ENCODE results near the gene DEFB123. TPM values are rescaled to one million over a fixed set of nuclear protein-coding genes. Genes with fewer than 3 reads are reported as not detected.

The DEFB123 gene
- total RNA-seq, 1 donor: not detected

DNA sequence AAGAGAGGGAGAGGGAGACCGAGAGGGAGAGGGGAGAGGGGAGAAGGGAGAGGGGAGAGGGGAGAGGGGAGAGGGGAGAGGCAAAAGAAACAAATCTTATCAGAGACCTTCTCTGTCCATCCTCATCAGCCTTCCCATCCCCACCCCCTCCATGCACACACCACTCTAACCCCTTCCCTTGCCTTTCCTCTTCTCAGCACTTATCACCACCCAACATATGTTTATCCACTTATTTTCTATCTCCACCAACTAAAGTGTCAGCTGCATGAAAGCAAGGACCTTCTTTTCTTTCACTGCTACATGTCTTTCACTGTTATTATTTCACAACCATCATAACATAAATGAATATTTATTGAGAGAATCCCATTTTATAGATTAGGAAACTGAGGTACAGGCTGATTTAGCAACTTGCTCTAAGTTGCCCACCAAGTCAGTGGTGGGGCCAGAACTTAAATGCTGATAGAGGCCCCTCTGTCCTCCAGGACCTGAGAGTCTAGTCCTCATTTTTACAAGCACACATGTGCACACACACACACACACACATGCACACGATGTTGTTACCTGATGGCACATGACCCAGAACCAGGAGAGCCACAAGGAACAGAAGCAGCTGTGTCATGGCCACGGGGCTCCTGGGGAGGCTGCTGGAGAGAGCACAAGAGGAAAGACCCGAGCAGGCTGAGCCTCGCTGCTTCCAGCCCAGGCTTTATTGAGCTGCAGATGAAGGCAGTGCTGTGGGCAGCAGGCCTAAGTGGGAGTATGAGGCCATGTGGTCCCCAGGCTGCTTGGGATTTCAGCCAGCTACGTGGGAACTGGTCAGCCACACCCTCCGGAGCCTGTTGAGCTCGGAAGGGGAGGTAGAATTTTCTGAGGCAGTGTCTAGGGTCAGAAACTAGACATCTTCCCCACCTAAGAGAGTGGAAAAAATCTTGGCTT lies 32.2 kb downstream of the DEFB123 start:
- Histone ChIP-seq H3K27me3 (ENCODE audit: insufficient read depth, low read length) (peaks cover 21% of the 10 kb centered on the region), H3K27ac (ENCODE audit: low read depth, low read length) (no peak overlapping the region), H2AFZ (ENCODE audit: low read length) (no peak overlapping the region), H3K9me3 (ENCODE audit: low read depth, low read length) (no peaks in the 10 kb centered on the region), H3K36me3 (ENCODE audit: insufficient read depth, low read length) (no peaks in the 10 kb centered on the region), H3K4me2 (ENCODE audit: insufficient read depth, low read length) (no peak overlapping the region), H3K79me2 (ENCODE audit: insufficient read depth, low read length) (no peaks in the 10 kb centered on the region), H3K4me3 (ENCODE audit: insufficient read depth, low read length) (no peak overlapping the region), H4K20me1 (ENCODE audit: insufficient read depth, low read length) (no peaks in the 10 kb centered on the region), H3K4me1 (ENCODE audit: insufficient read depth, low read length) (no peaks in the 10 kb centered on the region)
- TF ChIP-seq, protein P1, sequence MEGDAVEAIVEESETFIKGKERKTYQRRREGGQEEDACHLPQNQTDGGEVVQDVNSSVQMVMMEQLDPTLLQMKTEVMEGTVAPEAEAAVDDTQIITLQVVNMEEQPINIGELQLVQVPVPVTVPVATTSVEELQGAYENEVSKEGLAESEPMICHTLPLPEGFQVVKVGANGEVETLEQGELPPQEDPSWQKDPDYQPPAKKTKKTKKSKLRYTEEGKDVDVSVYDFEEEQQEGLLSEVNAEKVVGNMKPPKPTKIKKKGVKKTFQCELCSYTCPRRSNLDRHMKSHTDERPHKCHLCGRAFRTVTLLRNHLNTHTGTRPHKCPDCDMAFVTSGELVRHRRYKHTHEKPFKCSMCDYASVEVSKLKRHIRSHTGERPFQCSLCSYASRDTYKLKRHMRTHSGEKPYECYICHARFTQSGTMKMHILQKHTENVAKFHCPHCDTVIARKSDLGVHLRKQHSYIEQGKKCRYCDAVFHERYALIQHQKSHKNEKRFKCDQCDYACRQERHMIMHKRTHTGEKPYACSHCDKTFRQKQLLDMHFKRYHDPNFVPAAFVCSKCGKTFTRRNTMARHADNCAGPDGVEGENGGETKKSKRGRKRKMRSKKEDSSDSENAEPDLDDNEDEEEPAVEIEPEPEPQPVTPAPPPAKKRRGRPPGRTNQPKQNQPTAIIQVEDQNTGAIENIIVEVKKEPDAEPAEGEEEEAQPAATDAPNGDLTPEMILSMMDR (IDR thresholded peaks at IDR 0.05; ENCODE audit: extremely low read depth, low read depth, low read length): no peak
- DNase-seq (ENCODE audit: insufficient read length, low spot score, missing footprints): no peak

DNA sequence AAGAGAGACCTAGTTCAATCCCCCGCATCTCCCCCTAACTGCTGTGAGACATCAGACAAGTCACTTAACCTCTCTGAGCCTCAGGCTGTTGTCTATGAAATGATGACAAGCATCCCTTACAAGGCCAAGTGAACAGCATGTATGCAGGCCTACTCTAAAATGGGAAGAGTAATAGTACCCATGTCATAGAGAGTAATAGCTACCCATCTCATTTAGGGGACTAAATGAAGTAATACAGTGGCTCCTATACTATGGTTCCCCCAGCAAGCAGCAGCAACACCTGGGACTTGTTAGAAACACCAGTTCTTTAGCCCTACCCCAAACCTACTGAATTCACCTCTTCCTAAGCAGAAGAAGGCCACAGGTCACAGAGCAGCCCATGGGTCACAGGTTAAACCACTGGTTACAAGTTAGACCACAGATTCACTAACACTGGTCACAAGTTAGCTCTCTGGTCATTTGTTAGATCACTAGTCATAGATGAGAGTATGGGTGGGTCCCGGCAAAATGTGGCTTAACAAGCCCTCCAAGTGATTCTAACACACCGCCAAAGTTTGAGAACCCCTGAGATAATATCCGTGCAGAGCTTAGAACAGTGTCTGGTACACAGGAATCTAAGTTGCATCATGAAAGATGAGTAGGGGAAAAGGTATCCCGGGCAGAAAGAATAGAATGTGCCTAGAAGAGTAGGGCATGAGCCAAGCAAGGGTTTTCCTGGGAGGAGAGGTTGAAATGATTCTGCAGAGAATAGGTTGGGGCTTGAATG lies 33.1 kb downstream of the DEFB123 start:
- Histone ChIP-seq H3K4me1 (ENCODE audit: insufficient read depth, low read length) (no peaks in the 10 kb centered on the region), H4K20me1 (ENCODE audit: insufficient read depth, low read length) (no peaks in the 10 kb centered on the region), H3K27ac (ENCODE audit: low read depth, low read length) (no peak overlapping the region), H3K9me3 (ENCODE audit: low read depth, low read length) (no peaks in the 10 kb centered on the region), H3K4me2 (ENCODE audit: insufficient read depth, low read length) (no peak overlapping the region), H3K27me3 (ENCODE audit: insufficient read depth, low read length) (peaks cover 21% of the 10 kb centered on the region), H3K4me3 (ENCODE audit: insufficient read depth, low read length) (no peak overlapping the region), H2AFZ (ENCODE audit: low read length) (no peak overlapping the region), H3K36me3 (ENCODE audit: insufficient read depth, low read length) (no peaks in the 10 kb centered on the region), H3K79me2 (ENCODE audit: insufficient read depth, low read length) (no peaks in the 10 kb centered on the region)
- peak; percentile 61 for DNase-seq (ENCODE audit: insufficient read length, low spot score, missing footprints)
- TF ChIP-seq, protein P1 (IDR thresholded peaks at IDR 0.05; ENCODE audit: extremely low read depth, low read depth, low read length): no peak

GRCh38 chr20:31474097-31474436 lies 33.6 kb downstream of the DEFB123 start:
- no peaks in the 10 kb centered on the region for H4K20me1 ChIP-seq (ENCODE audit: insufficient read depth, low read length)
- peaks cover 21% of the 10 kb centered on the region for H3K27me3 ChIP-seq (ENCODE audit: insufficient read depth, low read length)
- DNase-seq (ENCODE audit: insufficient read length, low spot score, missing footprints): no peak
- no peaks in the 10 kb centered on the region for H3K79me2 ChIP-seq (ENCODE audit: insufficient read depth, low read length)
- H3K4me2 ChIP-seq (ENCODE audit: insufficient read depth, low read length): no peak overlapping the region
- no peak overlapping the region for H3K27ac ChIP-seq (ENCODE audit: low read depth, low read length)
- H3K9me3 ChIP-seq (ENCODE audit: low read depth, low read length): no peaks in the 10 kb centered on the region
- H3K4me3 ChIP-seq (ENCODE audit: insufficient read depth, low read length): no peak overlapping the region
- H3K36me3 ChIP-seq (ENCODE audit: insufficient read depth, low read length): no peaks in the 10 kb centered on the region
- H3K4me1 ChIP-seq (ENCODE audit: insufficient read depth, low read length): no peaks in the 10 kb centered on the region
- no peak overlapping the region for H2AFZ ChIP-seq (ENCODE audit: low read length)
- TF ChIP-seq, protein P1 (IDR thresholded peaks at IDR 0.05; ENCODE audit: extremely low read depth, low read depth, low read length): no peak

Data from osteoblast (primary cell).